AG08396 (cell line): ENCODE measurements around the gene EHMT1.
A peak's percentile ranks its signal among the peaks of the same experiment; 100 is the strongest.
"Not testable (repeated sequence)": the region's sequence is repeated elsewhere in the genome, so short reads cannot be mapped to it uniquely, and the experiment has no call there.

ENCODE experiments used
- DNase-seq: peaks from one replicate; pipeline ENCODE4 v3.0.0; 2012; ENCODE audit warnings: low spot score, mixed read lengths

The EHMT1 gene

DNA sequence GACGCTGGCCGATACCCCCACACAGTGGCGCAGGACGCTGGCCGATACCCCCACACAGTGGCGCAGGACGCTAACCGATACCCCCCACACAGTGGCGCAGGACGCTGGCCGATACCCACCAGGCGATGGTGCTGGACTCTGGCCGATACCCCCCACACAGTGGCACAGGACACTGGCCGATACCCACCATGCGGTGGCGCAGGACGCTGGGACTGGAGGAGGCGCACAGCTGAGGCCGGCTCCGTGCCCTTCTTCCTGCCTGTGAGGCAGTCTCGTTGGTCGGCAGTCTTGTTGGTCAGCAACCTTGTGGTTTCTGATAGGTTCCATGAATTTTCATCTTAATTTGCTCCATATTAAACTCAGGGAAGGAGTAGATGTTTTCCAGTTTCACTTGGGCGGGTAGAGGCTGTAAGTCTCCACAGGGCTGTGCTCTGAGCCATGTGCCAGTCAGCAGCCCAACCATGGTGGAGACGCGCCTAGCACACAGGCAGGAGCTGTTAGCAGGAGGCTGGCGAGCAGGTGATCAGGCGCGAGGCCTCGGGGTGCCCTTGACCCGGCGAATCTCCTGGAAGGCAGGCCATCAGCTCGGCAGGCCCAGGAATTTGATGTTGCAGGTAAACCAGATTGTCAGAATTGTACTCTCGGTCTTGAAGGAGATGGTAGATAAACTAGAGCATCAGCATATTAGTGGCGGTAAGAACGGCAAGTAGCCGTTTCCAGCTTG, 75.6 kb downstream of the EHMT1 start:
- no peak for DNase-seq

DNA sequence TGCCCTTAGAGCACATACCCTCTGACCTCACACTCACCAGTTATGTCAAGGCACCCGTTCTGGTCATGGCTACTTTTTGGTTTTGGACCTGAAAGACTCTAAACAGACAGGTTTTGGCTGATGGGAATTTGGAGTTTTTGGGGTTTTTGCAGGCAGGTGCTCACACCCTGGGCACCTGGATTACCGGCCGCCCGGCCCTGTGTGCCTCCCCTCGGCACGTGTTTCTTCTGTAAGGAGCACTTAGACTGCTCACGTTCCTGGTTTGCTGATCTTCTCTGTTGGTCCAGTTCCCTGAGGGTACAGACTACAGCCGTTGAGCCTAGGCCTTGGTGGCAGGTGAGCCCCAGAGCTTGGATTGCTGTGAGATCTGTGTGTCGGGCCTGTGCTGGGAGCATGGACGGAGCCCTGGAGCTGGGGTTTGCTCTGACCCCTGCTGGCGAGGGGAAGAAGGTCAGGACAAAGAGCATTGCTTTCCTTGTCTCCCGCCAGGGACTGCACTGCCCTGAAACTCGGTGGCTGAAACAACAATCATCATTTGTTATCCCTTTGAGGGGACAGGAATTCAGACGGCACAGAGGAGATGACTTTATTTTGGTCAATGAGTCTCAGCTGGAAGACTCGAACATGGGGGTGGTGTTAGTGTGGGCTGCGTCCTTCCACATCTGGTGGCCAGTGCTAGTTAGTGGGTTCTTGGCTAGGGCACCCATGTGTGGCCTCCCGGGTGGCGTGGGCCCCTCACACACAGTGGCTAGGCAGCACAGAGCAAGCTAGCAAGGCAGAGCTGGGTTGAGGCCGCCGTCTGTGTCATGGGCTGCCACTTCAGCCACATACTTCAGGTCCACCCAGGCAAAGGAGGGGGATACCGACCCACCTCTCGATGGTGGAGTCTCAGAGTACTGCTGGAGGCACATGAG, 76.4 kb downstream of the EHMT1 start:
- peak; percentile 63 for DNase-seq

DNA sequence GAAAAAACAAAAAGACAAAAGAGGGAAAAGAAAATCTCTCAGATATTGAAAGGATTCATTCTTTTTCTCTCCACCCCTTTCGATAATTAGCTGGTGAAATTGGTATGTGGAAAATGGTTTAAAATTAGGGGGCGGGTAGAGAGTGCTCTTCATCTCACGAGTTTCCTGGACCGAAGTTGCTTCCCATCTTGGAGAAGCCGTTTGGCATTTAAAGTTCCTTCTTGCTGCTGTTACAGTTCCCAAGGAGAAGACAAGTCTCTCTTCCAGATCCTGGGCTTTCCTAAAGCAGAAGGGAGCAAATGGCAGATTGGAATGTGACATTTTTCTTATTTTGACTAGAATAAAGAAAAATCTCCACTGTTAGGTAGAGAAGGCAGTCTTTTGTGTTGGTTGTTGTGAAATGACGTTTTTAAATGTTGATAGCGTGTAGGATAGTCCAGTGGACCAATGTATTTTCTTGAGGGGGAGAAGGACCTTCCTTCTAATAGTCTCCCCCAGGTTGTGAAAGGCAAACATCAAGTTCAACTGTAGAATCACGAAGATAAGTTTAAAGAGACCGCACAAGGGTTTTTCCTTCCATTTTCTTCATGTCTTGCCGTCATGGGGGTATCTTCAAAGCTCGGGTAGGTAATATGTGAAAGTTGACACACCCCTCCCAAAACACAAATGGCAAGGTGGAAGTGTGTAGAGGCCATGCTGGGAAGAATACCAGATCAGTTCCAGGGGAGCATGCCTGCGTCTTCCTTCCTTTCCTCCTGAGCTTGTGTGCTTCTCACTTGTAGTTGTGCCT, 77.5 kb downstream of the EHMT1 start:
- no peak for DNase-seq

DNA sequence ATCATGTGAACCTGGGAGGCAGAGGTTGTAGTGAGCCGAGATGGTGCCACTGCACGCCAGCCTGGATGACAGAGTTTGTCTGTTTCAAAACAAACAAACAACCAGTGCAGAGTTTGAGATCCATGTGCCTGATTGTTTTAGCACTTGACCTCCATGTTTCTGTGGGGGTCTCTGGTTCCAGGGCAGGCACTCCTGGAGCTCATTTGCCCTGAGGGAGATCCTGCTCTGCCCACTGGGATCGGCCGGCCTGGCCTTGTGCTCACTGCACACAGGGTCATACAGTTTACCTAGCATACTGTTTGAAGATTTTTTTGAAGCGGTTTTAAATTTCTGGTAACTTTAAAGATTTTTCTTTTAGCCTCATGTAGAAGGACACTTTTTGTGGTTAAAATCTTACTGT, 78.4 kb downstream of the EHMT1 start:
- DNase-seq: no peak

DNA sequence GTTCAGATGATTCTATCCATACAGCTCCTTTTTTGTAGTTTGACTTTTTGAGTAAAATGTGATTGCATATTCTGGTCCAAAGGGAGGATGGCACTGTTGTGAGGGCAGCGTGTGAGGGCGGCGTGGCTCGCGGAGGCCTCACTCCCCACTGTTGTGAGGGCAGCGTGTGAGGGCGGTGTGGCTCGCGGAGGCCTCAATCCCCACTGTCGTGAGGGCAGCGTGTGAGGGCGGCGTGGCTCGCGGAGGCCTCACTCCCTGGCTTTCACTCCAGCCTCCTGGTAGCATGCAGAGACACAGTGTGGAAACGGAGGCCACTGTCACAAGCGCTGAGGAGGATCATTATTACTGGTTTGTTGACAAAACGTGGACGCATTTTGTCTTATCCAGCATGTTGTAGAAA, 79.0 kb downstream of the EHMT1 start:
- no peak for DNase-seq

DNA sequence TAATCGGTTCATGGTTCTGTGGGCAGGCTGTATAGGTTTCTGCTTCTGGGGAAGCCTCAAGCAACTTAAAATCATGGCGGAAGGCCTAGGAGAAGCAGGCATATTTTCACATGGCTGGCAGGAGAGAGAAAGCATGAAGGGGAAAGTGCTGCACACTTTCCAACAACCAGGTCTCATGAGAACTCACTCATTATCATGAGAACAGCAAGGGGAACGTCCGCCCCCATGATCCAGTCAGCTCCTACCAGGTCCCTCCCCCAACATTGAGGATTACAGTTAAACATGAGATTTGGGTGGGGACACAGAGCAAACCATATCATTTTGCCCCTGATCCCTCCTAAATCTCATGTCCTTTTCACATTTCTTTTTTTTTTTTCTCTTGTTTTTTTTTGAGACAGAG, 82.1 kb downstream of the EHMT1 start:
- DNase-seq: no peak

- DNase-seq: no peak
Observed at GRCh38 chr9:137702615-137703379, 84.0 kb downstream of the EHMT1 start.

- DNase-seq: peak; percentile 54
Observed at GRCh38 chr9:137703842-137704508, 85.2 kb downstream of the EHMT1 start.

DNA sequence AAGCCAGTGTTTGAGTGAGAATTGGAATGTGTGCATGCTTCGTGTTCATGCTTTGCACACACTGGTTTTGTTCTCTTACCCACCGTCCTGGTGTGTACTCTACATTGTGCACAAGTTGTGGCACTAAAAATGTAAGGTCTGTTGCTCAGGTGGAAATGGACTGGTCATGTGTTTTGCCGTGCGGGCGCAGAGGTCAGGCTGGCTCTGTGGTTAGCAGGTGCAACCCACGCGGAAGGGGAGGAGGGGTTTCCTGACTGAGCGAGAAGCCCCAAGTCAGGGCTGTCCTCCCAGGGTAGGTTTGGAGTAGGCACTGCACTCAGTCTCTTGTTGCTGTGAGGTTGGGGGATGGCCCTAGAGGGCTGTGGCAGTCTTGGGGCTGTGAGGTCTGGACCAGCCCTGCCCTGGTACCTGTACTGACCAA, 86.6 kb downstream of the EHMT1 start:
- no peak for DNase-seq

DNA sequence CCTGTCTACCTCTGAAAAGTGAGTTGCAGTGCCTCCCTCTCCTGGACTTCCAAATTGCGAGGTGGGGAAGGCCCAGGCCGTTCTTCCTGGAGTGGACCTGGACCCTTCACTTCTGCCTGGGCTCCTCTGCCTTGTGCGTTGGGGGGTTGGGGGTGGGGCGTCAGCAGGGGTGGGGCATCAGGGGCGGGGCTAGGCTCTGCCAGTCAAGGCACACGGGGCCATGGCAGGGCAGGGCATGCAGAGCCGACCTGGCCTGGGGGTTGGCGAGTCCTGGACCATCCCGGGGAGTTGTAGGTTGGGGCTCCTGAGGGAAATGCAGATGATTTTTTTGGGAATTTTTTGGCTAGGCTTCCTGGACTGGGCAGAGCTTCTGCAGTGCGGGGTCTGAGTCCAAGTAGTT, 87.1 kb downstream of the EHMT1 start:
- no peak for DNase-seq

GRCh38 chr9:137707361-137707760, 88.6 kb downstream of the EHMT1 start:
- DNase-seq: peak; percentile 48

DNA sequence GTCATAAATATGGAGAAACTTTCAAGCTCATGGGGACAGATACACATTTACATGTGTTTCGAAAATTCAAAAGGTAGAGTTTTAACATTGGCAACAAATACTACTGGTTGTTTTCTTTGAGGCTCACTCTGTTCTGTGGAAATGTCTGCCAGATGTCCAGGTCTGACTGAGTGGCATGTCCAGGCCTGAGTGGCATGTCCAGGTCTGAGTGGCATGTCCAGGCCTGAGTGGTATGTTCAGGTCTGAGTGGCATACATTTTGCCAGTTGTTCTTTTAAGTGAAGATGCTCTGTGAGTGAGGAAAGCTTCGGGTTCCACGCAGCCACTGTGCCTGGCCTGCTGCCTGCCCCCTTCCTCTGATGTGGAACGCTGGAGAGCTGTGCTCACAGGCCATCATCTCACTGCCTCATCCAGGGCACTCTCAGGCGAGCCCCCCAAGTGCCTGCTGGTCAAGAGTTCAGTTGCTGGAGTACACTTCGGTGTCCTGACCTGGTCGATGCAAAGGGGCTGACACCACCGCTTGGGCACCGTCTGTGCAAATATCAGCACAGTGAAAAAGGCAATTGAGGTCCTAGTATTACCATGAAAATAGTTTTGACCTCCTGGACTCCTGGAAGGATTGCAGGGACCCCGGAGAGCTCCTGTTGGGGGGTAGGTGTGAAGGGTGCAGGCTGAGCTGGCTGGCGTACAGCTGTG, 89.9 kb downstream of the EHMT1 start:
- DNase-seq: no peak

DNA sequence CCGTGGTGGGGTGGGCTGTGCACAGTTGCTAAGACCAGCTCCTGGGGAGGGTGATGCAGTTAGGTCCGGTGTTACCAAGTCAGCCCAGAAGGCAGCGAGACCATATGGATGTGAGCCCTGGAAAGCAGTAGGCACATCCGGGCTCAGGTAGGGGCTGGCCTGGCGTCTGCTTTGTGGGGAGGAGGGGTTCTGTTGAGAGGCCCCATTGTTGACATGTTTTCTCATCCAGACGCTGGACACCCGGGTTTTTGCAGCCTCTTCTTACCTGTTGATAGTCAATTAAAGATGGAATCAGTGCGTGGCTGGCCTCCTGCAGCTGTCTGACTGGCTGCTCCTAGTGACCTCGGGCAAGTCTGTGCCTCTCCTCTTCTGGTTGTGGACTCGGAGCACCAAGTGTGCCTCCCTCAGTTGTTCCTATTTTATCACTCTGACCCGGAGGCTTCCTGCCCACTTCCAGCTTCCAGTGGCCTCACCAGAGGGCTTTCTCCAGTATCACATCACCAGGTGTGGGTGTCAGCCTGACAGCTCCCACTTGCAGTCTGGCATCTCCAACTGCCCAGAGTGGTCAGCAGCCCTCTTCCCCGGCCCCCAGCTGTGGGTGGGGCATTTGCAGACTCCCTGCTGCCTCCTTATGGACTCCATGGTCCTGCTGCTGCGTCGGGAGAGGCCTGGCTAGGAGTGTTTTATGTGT, 90.8 kb downstream of the EHMT1 start:
- DNase-seq: no peak

- no peak for DNase-seq
Observed at GRCh38 chr9:137710704-137711103, 91.9 kb downstream of the EHMT1 start.

DNA sequence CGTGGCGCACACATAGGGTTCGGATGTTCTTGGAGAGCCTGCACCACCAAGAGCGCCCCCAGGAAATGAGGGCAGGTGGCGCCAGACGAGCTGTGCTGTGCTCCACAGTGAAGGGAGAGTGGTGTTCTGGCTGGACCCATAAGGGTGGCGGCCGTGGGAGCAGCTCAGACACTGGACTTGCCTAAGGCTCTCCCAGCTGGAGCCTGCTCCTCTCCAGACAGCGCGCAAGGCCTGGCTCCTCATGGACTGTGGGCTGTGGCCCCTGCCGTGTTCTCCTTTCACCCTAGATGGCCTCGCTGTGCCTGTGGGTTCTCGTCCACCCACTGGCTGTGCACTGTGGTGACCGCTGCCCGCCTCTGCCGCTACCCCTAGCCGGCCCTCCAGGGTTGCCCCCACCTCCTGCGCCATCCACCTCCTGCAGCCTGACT, 92.9 kb downstream of the EHMT1 start:
- DNase-seq: no peak

DNA sequence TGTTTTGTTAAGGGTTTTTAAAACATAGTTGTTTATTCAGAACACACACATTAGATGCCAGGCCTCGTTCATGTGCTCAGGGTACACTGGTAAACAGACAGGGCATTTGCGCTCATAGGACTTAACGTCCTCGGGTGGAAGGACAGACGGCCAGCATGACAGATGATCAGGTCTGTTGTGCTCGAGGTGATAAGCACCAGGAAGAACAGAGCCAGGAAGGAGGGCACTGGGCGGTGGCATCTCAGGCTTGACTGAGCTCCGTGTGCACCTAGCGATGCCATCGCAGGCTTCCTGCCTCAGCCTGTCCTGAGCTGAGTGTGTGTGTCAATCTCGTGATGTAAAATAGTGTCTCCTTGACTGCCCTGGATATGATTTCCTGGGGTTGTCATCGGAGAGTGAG, 96.5 kb downstream of the EHMT1 start:
- no peak for DNase-seq

DNA sequence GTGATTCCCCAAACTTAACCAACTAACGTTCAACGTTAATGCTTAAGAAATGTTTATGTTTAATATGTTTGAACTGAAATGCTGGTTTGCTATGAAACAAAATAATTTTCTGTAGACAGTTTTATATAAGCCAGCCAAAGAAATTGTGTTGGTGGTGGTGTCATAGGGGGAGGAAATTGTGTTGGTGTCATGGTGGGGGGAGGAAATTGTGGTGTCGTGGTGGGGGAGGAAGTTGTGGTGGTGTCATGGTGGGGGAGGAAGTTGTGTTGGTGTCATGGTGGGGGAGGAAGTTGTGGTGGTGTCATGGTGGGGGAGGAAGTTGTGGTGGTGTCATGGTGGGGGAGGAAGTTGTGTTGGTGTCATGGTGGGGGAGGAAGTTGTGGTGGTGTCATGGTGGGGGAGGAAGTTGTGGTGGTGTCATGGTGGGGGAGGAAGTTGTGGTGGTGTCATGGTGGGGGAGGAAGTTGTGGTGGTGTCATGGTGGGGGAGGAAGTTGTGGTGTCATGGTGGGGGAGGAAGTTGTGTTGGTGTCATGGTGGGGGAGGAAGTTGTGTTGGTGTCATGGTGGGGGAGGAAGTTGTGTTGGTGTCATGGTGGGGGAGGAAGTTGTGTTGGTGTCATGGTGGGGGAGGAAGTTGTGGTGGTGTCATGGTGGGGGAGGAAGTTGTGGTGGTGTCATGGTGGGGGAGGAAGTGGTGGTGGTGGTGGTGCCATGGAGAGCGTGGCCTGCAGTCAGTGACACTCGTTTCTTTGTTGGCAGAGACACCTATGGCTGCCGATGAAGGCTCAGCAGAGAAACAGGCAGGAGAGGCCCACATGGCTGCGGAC, 97.3 kb downstream of the EHMT1 start:
- DNase-seq: not testable (repeated sequence)

DNA sequence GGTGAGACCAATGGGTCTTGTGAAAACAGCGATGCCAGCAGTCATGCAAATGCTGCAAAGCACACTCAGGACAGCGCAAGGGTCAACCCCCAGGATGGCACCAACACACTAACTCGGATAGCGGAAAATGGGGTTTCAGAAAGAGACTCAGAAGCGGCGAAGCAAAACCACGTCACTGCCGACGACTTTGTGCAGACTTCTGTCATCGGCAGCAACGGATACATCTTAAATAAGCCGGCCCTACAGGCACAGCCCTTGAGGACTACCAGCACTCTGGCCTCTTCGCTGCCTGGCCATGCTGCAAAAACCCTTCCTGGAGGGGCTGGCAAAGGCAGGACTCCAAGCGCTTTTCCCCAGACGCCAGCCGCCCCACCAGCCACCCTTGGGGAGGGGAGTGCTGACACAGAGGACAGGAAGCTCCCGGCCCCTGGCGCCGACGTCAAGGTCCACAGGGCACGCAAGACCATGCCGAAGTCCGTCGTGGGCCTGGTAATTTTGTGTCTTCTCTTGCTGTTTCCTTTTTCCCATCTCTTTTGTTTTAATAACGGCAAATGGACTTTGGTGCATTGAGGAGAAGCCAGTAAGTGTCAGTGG, 98.0 kb downstream of the EHMT1 start:
- no peak for DNase-seq
